ENCODE data around the gene SEC16B.

Gene SEC16B

GRCh38 chr1:177941976-177942375 is 27.9 kb downstream of the SEC16B start:
- no peaks in the 10 kb centered on the region for H3K9me3 Mint-ChIP-seq
- H3K27me3 Mint-ChIP-seq: peaks cover 7% of the 10 kb centered on the region
- H3K27ac Mint-ChIP-seq: no peak overlapping the region
- H3K36me3 Mint-ChIP-seq: no peaks in the 10 kb centered on the region
- H3K4me3 Mint-ChIP-seq: no peak overlapping the region
- DNase-seq (ENCODE audit: low spot score in 2 of 2) (no peak), ATAC-seq (ENCODE audit: low read depth) (no peak)
- no peaks in the 10 kb centered on the region for H3K4me1 Mint-ChIP-seq

- peaks cover 7% of the 10 kb centered on the region for H3K27me3 Mint-ChIP-seq
- no peak for DNase-seq (ENCODE audit: low spot score in 2 of 2)
- no peak for ATAC-seq (ENCODE audit: low read depth)
- H3K27ac Mint-ChIP-seq: no peak overlapping the region
- no peaks in the 10 kb centered on the region for H3K4me1 Mint-ChIP-seq
- no peaks in the 10 kb centered on the region for H3K9me3 Mint-ChIP-seq
- H3K4me3 Mint-ChIP-seq: no peak overlapping the region
- no peaks in the 10 kb centered on the region for H3K36me3 Mint-ChIP-seq
These were observed 29.2 kb downstream of the SEC16B start for GRCh38 chr1:177940682-177941081.

- ATAC-seq (ENCODE audit: low read depth) (no peak), DNase-seq (ENCODE audit: low spot score in 2 of 2) (no peak)
- H3K27ac Mint-ChIP-seq: no peak overlapping the region
- peaks cover 9% of the 10 kb centered on the region for H3K27me3 Mint-ChIP-seq
- H3K36me3 Mint-ChIP-seq: no peaks in the 10 kb centered on the region
- H3K9me3 Mint-ChIP-seq: no peaks in the 10 kb centered on the region
- no peaks in the 10 kb centered on the region for H3K4me1 Mint-ChIP-seq
- no peak overlapping the region for H3K4me3 Mint-ChIP-seq
These were observed 31.9 kb downstream of the SEC16B start for GRCh38 chr1:177937931-177938330.

- Mint-ChIP-seq H3K27me3 (peaks cover 9% of the 10 kb centered on the region), H3K9me3 (no peaks in the 10 kb centered on the region), H3K36me3 (no peaks in the 10 kb centered on the region), H3K27ac (no peak overlapping the region), H3K4me1 (no peaks in the 10 kb centered on the region), H3K4me3 (no peak overlapping the region)
- DNase-seq (ENCODE audit: low spot score in 2 of 2): no peak
- ATAC-seq (ENCODE audit: low read depth): no peak
These were observed 32.6 kb downstream of the SEC16B start for GRCh38 chr1:177937174-177937770.

- DNase-seq (ENCODE audit: low spot score in 2 of 2) (no peak), ATAC-seq (ENCODE audit: low read depth) (no peak)
- Mint-ChIP-seq H3K4me3 (no peak overlapping the region), H3K4me1 (no peaks in the 10 kb centered on the region), H3K36me3 (no peaks in the 10 kb centered on the region), H3K9me3 (no peaks in the 10 kb centered on the region), H3K27me3 (peaks cover 12% of the 10 kb centered on the region), H3K27ac (no peak overlapping the region)
These were observed 34.0 kb downstream of the SEC16B start for GRCh38 chr1:177935638-177936415.

- Mint-ChIP-seq H3K4me3 (no peak overlapping the region), H3K27ac (no peak overlapping the region), H3K36me3 (no peaks in the 10 kb centered on the region), H3K9me3 (no peaks in the 10 kb centered on the region), H3K4me1 (no peaks in the 10 kb centered on the region), H3K27me3 (peaks cover 11% of the 10 kb centered on the region)
- no peak for DNase-seq (ENCODE audit: low spot score in 2 of 2)
- no peak for ATAC-seq (ENCODE audit: low read depth)
These were observed 34.9 kb downstream of the SEC16B start for GRCh38 chr1:177934927-177935326.

GRCh38 chr1:177934461-177934860 is 35.4 kb downstream of the SEC16B start:
- ATAC-seq (ENCODE audit: low read depth) (no peak), DNase-seq (ENCODE audit: low spot score in 2 of 2) (no peak)
- Mint-ChIP-seq H3K36me3 (no peaks in the 10 kb centered on the region), H3K9me3 (no peaks in the 10 kb centered on the region), H3K27me3 (peaks cover 11% of the 10 kb centered on the region), H3K27ac (no peak overlapping the region), H3K4me3 (no peak overlapping the region), H3K4me1 (no peaks in the 10 kb centered on the region)

- DNase-seq (ENCODE audit: low spot score in 2 of 2): no peak
- H3K36me3 Mint-ChIP-seq: no peaks in the 10 kb centered on the region
- no peaks in the 10 kb centered on the region for H3K9me3 Mint-ChIP-seq
- H3K27me3 Mint-ChIP-seq: peaks cover 11% of the 10 kb centered on the region
- no peak for ATAC-seq (ENCODE audit: low read depth)
- no peak overlapping the region for H3K4me3 Mint-ChIP-seq
- H3K27ac Mint-ChIP-seq: no peak overlapping the region
- H3K4me1 Mint-ChIP-seq: no peaks in the 10 kb centered on the region
These were observed 36.0 kb downstream of the SEC16B start for GRCh38 chr1:177933881-177934280.

- Mint-ChIP-seq H3K27ac (no peak overlapping the region), H3K4me3 (no peak overlapping the region), H3K36me3 (no peaks in the 10 kb centered on the region), H3K9me3 (no peaks in the 10 kb centered on the region), H3K4me1 (no peaks in the 10 kb centered on the region), H3K27me3 (peaks cover 11% of the 10 kb centered on the region)
- ATAC-seq (ENCODE audit: low read depth): no peak
- no peak for DNase-seq (ENCODE audit: low spot score in 2 of 2)
These were observed 37.7 kb downstream of the SEC16B start for GRCh38 chr1:177932123-177932522.

GRCh38 chr1:177928952-177929351 is 40.9 kb downstream of the SEC16B start:
- no peaks in the 10 kb centered on the region for H3K36me3 Mint-ChIP-seq
- H3K27ac Mint-ChIP-seq: no peak overlapping the region
- H3K4me3 Mint-ChIP-seq: no peak overlapping the region
- no peak for ATAC-seq (ENCODE audit: low read depth)
- no peaks in the 10 kb centered on the region for H3K4me1 Mint-ChIP-seq
- H3K27me3 Mint-ChIP-seq: peaks cover 6% of the 10 kb centered on the region
- H3K9me3 Mint-ChIP-seq: no peaks in the 10 kb centered on the region
- no peak for DNase-seq (ENCODE audit: low spot score in 2 of 2)

- Mint-ChIP-seq H3K27ac (no peak overlapping the region), H3K9me3 (no peaks in the 10 kb centered on the region), H3K27me3 (peaks cover 3% of the 10 kb centered on the region), H3K4me3 (no peak overlapping the region), H3K4me1 (no peaks in the 10 kb centered on the region), H3K36me3 (no peaks in the 10 kb centered on the region)
- no peak for ATAC-seq (ENCODE audit: low read depth)
- DNase-seq (ENCODE audit: low spot score in 2 of 2): no peak
These were observed 41.7 kb downstream of the SEC16B start for GRCh38 chr1:177928194-177928593.

- no peak overlapping the region for H3K27ac Mint-ChIP-seq
- ATAC-seq (ENCODE audit: low read depth) (no peak), DNase-seq (ENCODE audit: low spot score in 2 of 2) (no peak)
- H3K9me3 Mint-ChIP-seq: no peaks in the 10 kb centered on the region
- no peaks in the 10 kb centered on the region for H3K4me1 Mint-ChIP-seq
- H3K36me3 Mint-ChIP-seq: no peaks in the 10 kb centered on the region
- no peak overlapping the region for H3K4me3 Mint-ChIP-seq
- peaks cover 2% of the 10 kb centered on the region for H3K27me3 Mint-ChIP-seq
These were observed 42.7 kb downstream of the SEC16B start for GRCh38 chr1:177927021-177927596.

GRCh38 chr1:177926201-177926600 is 43.7 kb downstream of the SEC16B start:
- H3K4me1 Mint-ChIP-seq: no peaks in the 10 kb centered on the region
- H3K27ac Mint-ChIP-seq: no peak overlapping the region
- peaks cover 2% of the 10 kb centered on the region for H3K27me3 Mint-ChIP-seq
- ATAC-seq (ENCODE audit: low read depth) (no peak), DNase-seq (ENCODE audit: low spot score in 2 of 2) (no peak)
- no peaks in the 10 kb centered on the region for H3K9me3 Mint-ChIP-seq
- H3K4me3 Mint-ChIP-seq: no peak overlapping the region
- H3K36me3 Mint-ChIP-seq: no peaks in the 10 kb centered on the region

- no peaks in the 10 kb centered on the region for H3K4me1 Mint-ChIP-seq
- no peak for ATAC-seq (ENCODE audit: low read depth)
- peaks cover 2% of the 10 kb centered on the region for H3K27me3 Mint-ChIP-seq
- H3K36me3 Mint-ChIP-seq: no peaks in the 10 kb centered on the region
- no peak for DNase-seq (ENCODE audit: low spot score in 2 of 2)
- H3K4me3 Mint-ChIP-seq: no peak overlapping the region
- H3K9me3 Mint-ChIP-seq: no peaks in the 10 kb centered on the region
- no peak overlapping the region for H3K27ac Mint-ChIP-seq
These were observed 44.9 kb downstream of the SEC16B start for GRCh38 chr1:177925006-177925405.

All from memory B cell (primary cell).